Ishikawa (cell line): ENCODE results near the gene PIM3.

Experiments used
- CREB1 ChIP-seq: IDR thresholded peaks from 2 replicates; pipeline ENCODE4 v1.6.1; 2012; ENCODE audit warnings: low read depth
- FOXM1 ChIP-seq: IDR thresholded peaks from 2 replicates; pipeline ENCODE4 v1.6.1; 2012; ENCODE audit warnings: low read depth, borderline replicate concordance
- RAD21 ChIP-seq: IDR thresholded peaks from 2 replicates; pipeline ENCODE4 v1.6.1; 2012; ENCODE audit warnings: low read depth
- ZBTB7A ChIP-seq: IDR thresholded peaks from 2 replicates; pipeline ENCODE4 v1.6.1; 2012; ENCODE audit warnings: low read depth

- TF ChIP-seq RAD21 (no peak), ZBTB7A (no peak), CREB1 (no peak), FOXM1 (no peak)
Measured at GRCh38 chr22:49949914-49950292, 10.7 kb upstream of the PIM3 start.
